ENCODE results near the gene EVA1C. TPM values are rescaled to one million over a fixed set of nuclear protein-coding genes. Genes with fewer than 3 reads are reported as not detected.
"Not testable (repeated sequence)": the region's sequence is repeated elsewhere in the genome, so short reads cannot be mapped to it uniquely, and the experiment has no call there.

The EVA1C gene
- total RNA-seq, 5 donors from 2014 or later (not counting 1 experiment from before 2014, with no cell fraction given): 9.7 to 22.1 (median 18.0) TPM

DNA sequence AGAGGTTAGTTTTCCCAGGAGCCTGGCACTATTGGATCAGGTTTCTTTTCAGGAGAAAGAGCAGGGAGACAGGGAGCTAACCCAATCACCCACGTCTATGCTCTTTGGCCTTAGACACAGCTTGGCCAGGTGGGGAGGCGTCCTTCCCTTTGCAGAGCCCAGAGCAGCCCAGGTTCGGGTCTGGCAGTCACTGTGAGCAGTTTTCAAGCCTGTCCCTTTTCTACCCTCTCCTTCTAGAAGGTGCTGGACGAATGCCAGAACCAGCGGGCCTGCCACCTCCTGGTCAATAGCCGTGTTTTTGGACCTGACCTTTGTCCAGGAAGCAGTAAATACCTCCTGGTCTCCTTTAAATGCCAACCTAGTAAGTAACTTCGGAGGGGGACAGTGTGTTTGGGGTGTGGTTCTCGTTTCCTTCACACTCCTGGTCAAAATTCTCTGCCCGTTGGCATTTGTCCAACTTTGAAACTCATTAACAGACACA lies 44.9 kb downstream of the EVA1C start:
- POLR2A ChIA-PET: no interaction called here
- H3K9me3 ChIP-seq: no peaks in the 10 kb centered on the region
- no peak overlapping the region for H3K27ac ChIP-seq (ENCODE audit: low read length)
- Mint-ChIP-seq H3K4me1 (peaks cover 0 to 6% (median 0%) of the 10 kb centered on the region in 3 donors), H3K36me3 (peaks cover 57% of the 10 kb centered on the region), H3K4me3 (no peak overlapping the region), H3K9me3 (no peaks in the 10 kb centered on the region), H3K27me3 (no peaks in the 10 kb centered on the region), H3K27ac (no peak overlapping the region)
- ATAC-seq (replicated peaks in 1 of 4) (no peak), DNase-seq (no peak)
- H3K27me3 ChIP-seq (replicated peaks in 1 of 2; ENCODE audit: control insufficient read depth in 2 of 2, extremely low read depth in 1 of 2, insufficient read depth in 2 of 2, low read length in 1 of 2): no peaks in the 10 kb centered on the region
- no peaks in the 10 kb centered on the region for H3K4me1 ChIP-seq (ENCODE audit: control insufficient read depth in 1 of 2, extremely low read depth in 1 of 2, insufficient read depth in 2 of 2, low read length in 2 of 2)
- H3K4me3 ChIP-seq (ENCODE audit: control insufficient read depth in 1 of 2, extremely low read depth in 1 of 2, low read length in 1 of 2): no peak overlapping the region
- peaks cover 0 to 6% of the 10 kb centered on the region in 2 donors for H3K36me3 ChIP-seq (ENCODE audit: control insufficient read depth in 2 of 2, extremely low read depth in 1 of 2, insufficient read depth in 1 of 2, low read length in 1 of 2)
- CTCF ChIA-PET: no interaction called here
- 76% methylated on average over 5 of the region's 9 CpGs for WGBS (ENCODE audit: insufficient coverage)

DNA sequence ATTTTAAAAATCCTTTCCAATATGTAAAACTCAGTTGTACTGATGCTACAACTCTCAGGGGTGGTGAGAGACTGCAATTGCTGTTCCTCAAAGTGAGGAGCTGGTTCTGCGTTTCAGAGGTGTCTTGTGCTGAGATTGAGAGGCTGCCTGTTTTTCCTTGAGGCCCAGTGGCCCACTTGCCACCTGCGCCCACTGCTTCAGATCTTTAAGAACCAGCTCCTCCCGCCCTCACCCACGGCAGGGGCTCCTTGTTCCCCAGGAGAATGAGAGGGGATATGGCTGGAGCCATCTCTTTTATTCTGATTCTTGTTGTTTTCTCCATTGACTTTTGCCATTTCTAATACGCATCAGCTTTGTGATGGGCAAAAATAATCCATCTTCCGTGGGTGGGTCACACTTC lies 45.5 kb downstream of the EVA1C start:
- CTCF ChIA-PET: no interaction called here
- Mint-ChIP-seq H3K27ac (no peak overlapping the region), H3K27me3 (no peaks in the 10 kb centered on the region), H3K36me3 (peaks cover 59% of the 10 kb centered on the region), H3K4me1 (peaks cover 0 to 6% (median 0%) of the 10 kb centered on the region in 3 donors), H3K4me3 (no peak overlapping the region), H3K9me3 (no peaks in the 10 kb centered on the region)
- ATAC-seq (replicated peaks in 1 of 4) (no peak), DNase-seq (no peak)
- H3K27me3 ChIP-seq (replicated peaks in 1 of 2; ENCODE audit: control insufficient read depth in 2 of 2, extremely low read depth in 1 of 2, insufficient read depth in 2 of 2, low read length in 1 of 2): no peaks in the 10 kb centered on the region
- no peak overlapping the region for H3K27ac ChIP-seq (ENCODE audit: low read length)
- POLR2A ChIA-PET: no interaction called here
- H3K9me3 ChIP-seq: no peaks in the 10 kb centered on the region
- H3K4me1 ChIP-seq (ENCODE audit: control insufficient read depth in 1 of 2, extremely low read depth in 1 of 2, insufficient read depth in 2 of 2, low read length in 2 of 2): no peaks in the 10 kb centered on the region
- no peak overlapping the region for H3K4me3 ChIP-seq (ENCODE audit: control insufficient read depth in 1 of 2, extremely low read depth in 1 of 2, low read length in 1 of 2)
- WGBS (ENCODE audit: insufficient coverage): 91% methylated on average over 3 of the region's 6 CpGs
- peaks cover 0 to 6% of the 10 kb centered on the region in 2 donors for H3K36me3 ChIP-seq (ENCODE audit: control insufficient read depth in 2 of 2, extremely low read depth in 1 of 2, insufficient read depth in 1 of 2, low read length in 1 of 2)

DNA sequence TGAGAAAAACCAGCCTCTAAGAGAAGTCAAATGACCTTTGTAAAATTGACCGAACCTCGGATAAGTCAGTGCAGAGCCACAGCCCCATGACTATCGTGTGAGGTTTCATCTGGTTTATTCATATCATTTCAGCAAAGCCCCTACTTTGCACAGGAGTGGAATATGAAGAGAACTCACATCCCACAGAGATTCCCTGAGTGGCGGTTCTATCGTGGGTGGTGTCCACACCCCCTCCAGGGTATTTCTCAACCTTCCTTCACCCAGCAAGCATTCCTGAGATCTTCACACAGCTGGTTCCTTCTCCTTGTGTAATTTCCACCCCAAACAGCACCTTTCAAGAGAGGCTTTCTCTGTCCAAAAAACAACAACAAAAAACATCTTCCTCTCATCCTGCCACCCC lies 47.5 kb downstream of the EVA1C start:
- H3K4me1 ChIP-seq (ENCODE audit: control insufficient read depth in 1 of 2, extremely low read depth in 1 of 2, insufficient read depth in 2 of 2, low read length in 2 of 2): no peaks in the 10 kb centered on the region
- H3K4me3 Mint-ChIP-seq: no peak overlapping the region
- peaks cover 0 to 6% (median 0%) of the 10 kb centered on the region in 3 donors for H3K4me1 Mint-ChIP-seq
- no peaks in the 10 kb centered on the region for H3K9me3 Mint-ChIP-seq
- H3K9me3 ChIP-seq: no peaks in the 10 kb centered on the region
- no peaks in the 10 kb centered on the region for H3K27me3 Mint-ChIP-seq
- peaks cover 0 to 6% of the 10 kb centered on the region in 2 donors for H3K36me3 ChIP-seq (ENCODE audit: control insufficient read depth in 2 of 2, extremely low read depth in 1 of 2, insufficient read depth in 1 of 2, low read length in 1 of 2)
- no peak overlapping the region for H3K27ac Mint-ChIP-seq
- POLR2A ChIA-PET: no interaction called here
- CTCF ChIA-PET: no interaction called here
- no peaks in the 10 kb centered on the region for H3K27me3 ChIP-seq (replicated peaks in 1 of 2; ENCODE audit: control insufficient read depth in 2 of 2, extremely low read depth in 1 of 2, insufficient read depth in 2 of 2, low read length in 1 of 2)
- no peak overlapping the region for H3K27ac ChIP-seq (ENCODE audit: low read length)
- WGBS (ENCODE audit: insufficient coverage): 69% methylated on average over 2 of the region's 5 CpGs
- DNase-seq (no peak), ATAC-seq (replicated peaks in 1 of 4) (no peak)
- H3K36me3 Mint-ChIP-seq: peaks cover 62% of the 10 kb centered on the region
- H3K4me3 ChIP-seq (ENCODE audit: control insufficient read depth in 1 of 2, extremely low read depth in 1 of 2, low read length in 1 of 2): no peak overlapping the region

DNA sequence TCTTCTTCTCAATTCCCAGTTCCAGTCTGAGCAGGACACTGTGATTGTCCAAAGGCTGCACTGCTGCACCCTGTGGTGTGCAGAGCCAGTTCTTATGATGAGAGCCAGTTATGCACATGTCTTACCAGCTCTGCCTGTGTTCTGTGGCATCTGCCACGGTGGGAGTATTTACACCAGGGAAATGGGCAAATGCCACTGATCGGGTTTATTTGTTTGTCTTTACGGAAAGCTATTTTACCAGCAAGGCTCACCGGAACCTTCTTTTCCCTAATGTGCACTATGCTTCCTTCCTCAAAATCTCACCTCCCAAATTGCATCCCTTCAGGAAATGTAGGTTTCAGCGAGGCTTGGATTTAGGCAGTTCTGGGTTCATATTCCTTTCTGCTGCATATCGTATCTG lies 49.0 kb downstream of the EVA1C start:
- Histone ChIP-seq H3K9me3 (no peaks in the 10 kb centered on the region), H3K27ac (ENCODE audit: low read length) (no peak overlapping the region), H3K4me1 (ENCODE audit: control insufficient read depth in 1 of 2, extremely low read depth in 1 of 2, insufficient read depth in 2 of 2, low read length in 2 of 2) (no peaks in the 10 kb centered on the region), H3K4me3 (ENCODE audit: control insufficient read depth in 1 of 2, extremely low read depth in 1 of 2, low read length in 1 of 2) (no peak overlapping the region), H3K36me3 (ENCODE audit: control insufficient read depth in 2 of 2, extremely low read depth in 1 of 2, insufficient read depth in 1 of 2, low read length in 1 of 2) (peaks cover 0 to 3% of the 10 kb centered on the region in 2 donors), H3K27me3 (replicated peaks in 1 of 2; ENCODE audit: control insufficient read depth in 2 of 2, extremely low read depth in 1 of 2, insufficient read depth in 2 of 2, low read length in 1 of 2) (no peaks in the 10 kb centered on the region)
- DNase-seq (no peak), ATAC-seq (replicated peaks in 1 of 4) (no peak)
- ChIA-PET POLR2A (no interaction called here), CTCF (interaction anchor here in 1 of 2 donors (0.7 kb wide), 1 partner anchor 183 kb away, joined by 9 read pairs; the partner anchor contains the start of gene MIS18A)
- peaks cover 0 to 6% (median 0%) of the 10 kb centered on the region in 3 donors for H3K4me1 Mint-ChIP-seq
- peaks cover 55% of the 10 kb centered on the region for H3K36me3 Mint-ChIP-seq
- no peak overlapping the region for H3K4me3 Mint-ChIP-seq
- no peaks in the 10 kb centered on the region for H3K9me3 Mint-ChIP-seq
- no peak overlapping the region for H3K27ac Mint-ChIP-seq
- 98% methylated on average over 5 of the region's 6 CpGs for WGBS (ENCODE audit: insufficient coverage)
- no peaks in the 10 kb centered on the region for H3K27me3 Mint-ChIP-seq

DNA sequence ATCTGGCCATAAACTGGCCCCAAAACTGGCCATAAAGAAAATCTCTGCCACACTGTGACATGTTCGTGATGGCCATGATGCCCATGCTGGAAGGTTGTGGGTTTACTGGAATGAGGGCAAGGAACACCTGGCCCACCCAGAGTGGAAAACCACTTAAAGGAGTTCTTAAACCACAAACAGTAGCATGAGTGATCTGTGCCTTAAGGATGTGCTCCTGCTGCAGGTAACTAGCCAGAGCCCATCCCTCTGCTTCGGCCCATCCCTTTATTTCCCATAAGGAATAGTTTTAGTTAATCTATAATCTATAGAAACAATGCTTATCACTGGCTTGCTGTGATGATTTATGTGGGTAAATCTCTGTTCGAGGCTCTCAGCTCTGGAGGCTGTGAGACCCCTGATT lies 50.1 kb downstream of the EVA1C start:
- H3K27me3 Mint-ChIP-seq; H3K4me3 ChIP-seq (ENCODE audit: control insufficient read depth in 1 of 2, extremely low read depth in 1 of 2, low read length in 1 of 2); POLR2A ChIA-PET; H3K27ac Mint-ChIP-seq; H3K9me3 ChIP-seq; H3K4me3 Mint-ChIP-seq; H3K4me1 ChIP-seq (ENCODE audit: control insufficient read depth in 1 of 2, extremely low read depth in 1 of 2, insufficient read depth in 2 of 2, low read length in 2 of 2); DNase-seq; ATAC-seq (replicated peaks in 1 of 4); H3K4me1 Mint-ChIP-seq; H3K27ac ChIP-seq (ENCODE audit: low read length); H3K36me3 ChIP-seq (ENCODE audit: control insufficient read depth in 2 of 2, extremely low read depth in 1 of 2, insufficient read depth in 1 of 2, low read length in 1 of 2); H3K27me3 ChIP-seq (replicated peaks in 1 of 2; ENCODE audit: control insufficient read depth in 2 of 2, extremely low read depth in 1 of 2, insufficient read depth in 2 of 2, low read length in 1 of 2); H3K9me3 Mint-ChIP-seq: not testable (repeated sequence)
- no CpG with 5 or more reads among the region's 3 CpGs for WGBS (ENCODE audit: insufficient coverage)
- CTCF ChIA-PET: interaction anchor here in 1 of 2 donors (0.7 kb wide), 1 partner anchor 994 kb away, joined by 3 read pairs; no protein-coding TSS in a partner anchor
- peaks cover 51% of the 10 kb centered on the region for H3K36me3 Mint-ChIP-seq

GRCh38 chr21:32463367-32463766 lies 50.9 kb downstream of the EVA1C start:
- ChIA-PET CTCF (no interaction called here), POLR2A (interaction anchor here in 1 of 2 donors (0.7 kb wide), 1 partner anchor 211 kb away, joined by 5 read pairs; no protein-coding TSS in a partner anchor)
- ATAC-seq (replicated peaks in 1 of 4) (no peak), DNase-seq (no peak)
- H3K4me1 Mint-ChIP-seq: peaks cover 0 to 6% (median 0%) of the 10 kb centered on the region in 3 donors
- H3K27ac Mint-ChIP-seq: no peak overlapping the region
- H3K9me3 Mint-ChIP-seq: no peaks in the 10 kb centered on the region
- H3K27ac ChIP-seq (ENCODE audit: low read length): no peak overlapping the region
- no peaks in the 10 kb centered on the region for H3K4me1 ChIP-seq (ENCODE audit: control insufficient read depth in 1 of 2, extremely low read depth in 1 of 2, insufficient read depth in 2 of 2, low read length in 2 of 2)
- no peaks in the 10 kb centered on the region for H3K27me3 ChIP-seq (replicated peaks in 1 of 2; ENCODE audit: control insufficient read depth in 2 of 2, extremely low read depth in 1 of 2, insufficient read depth in 2 of 2, low read length in 1 of 2)
- no peaks in the 10 kb centered on the region for H3K9me3 ChIP-seq
- WGBS (ENCODE audit: insufficient coverage): 100% methylated on average over 3 of the region's 7 CpGs
- peaks cover 45% of the 10 kb centered on the region for H3K36me3 Mint-ChIP-seq
- peaks cover 0 to 4% of the 10 kb centered on the region in 2 donors for H3K36me3 ChIP-seq (ENCODE audit: control insufficient read depth in 2 of 2, extremely low read depth in 1 of 2, insufficient read depth in 1 of 2, low read length in 1 of 2)
- H3K4me3 Mint-ChIP-seq: no peak overlapping the region
- no peaks in the 10 kb centered on the region for H3K27me3 Mint-ChIP-seq
- H3K4me3 ChIP-seq (ENCODE audit: control insufficient read depth in 1 of 2, extremely low read depth in 1 of 2, low read length in 1 of 2): no peak overlapping the region
